Mesenteric fat pad (tissue), 1 donor: ENCODE data around the gene DIAPH2. TPM values are rescaled to one million over a fixed set of nuclear protein-coding genes. Genes with fewer than 3 reads are reported as not detected.

Source experiments
- DNase-seq: peaks from one replicate; pipeline ENCODE4 v3.0.0-alpha.2; 2020; ENCODE audit warnings: low spot score
- total RNA-seq: library from RNA; stranded (reverse); fragmentation: NEBNext Ultra II Directional; extraction: Animal tissue kit (Norgen Biotek cat#: 25700); gene quantifications from one replicate; pipeline ENCODE4 v1.2.1, GENCODE V29; 2021
- donor health status: DM: yes; HTN: yes; CAD: no.

The DIAPH2 gene
- total RNA-seq, 1 donor from 2014 or later: 28.1 TPM

- DNase-seq: no peak
Observed at GRCh38 chrX:97159916-97160800, 475.5 kb downstream of the DIAPH2 start.

GRCh38 chrX:97167333-97167732 is 482.7 kb downstream of the DIAPH2 start:
- no peak for DNase-seq

GRCh38 chrX:97168646-97169045 is 484.0 kb downstream of the DIAPH2 start:
- no peak for DNase-seq

GRCh38 chrX:97175147-97175546 is 490.5 kb downstream of the DIAPH2 start:
- no peak for DNase-seq

- no peak for DNase-seq
Observed at GRCh38 chrX:97189668-97190067, 505.0 kb downstream of the DIAPH2 start.

GRCh38 chrX:97199501-97199900 is 514.9 kb downstream of the DIAPH2 start:
- no peak for DNase-seq

GRCh38 chrX:97200454-97200853 is 515.8 kb downstream of the DIAPH2 start:
- no peak for DNase-seq

- DNase-seq: no peak
Observed at GRCh38 chrX:97210501-97210900, 525.9 kb downstream of the DIAPH2 start.

- DNase-seq: no peak
Observed at GRCh38 chrX:97211070-97211469, 526.4 kb downstream of the DIAPH2 start.

- no peak for DNase-seq
Observed at GRCh38 chrX:97215186-97215585, 530.5 kb downstream of the DIAPH2 start.

- no peak for DNase-seq
Observed at GRCh38 chrX:97224148-97224547, 539.5 kb downstream of the DIAPH2 start.

GRCh38 chrX:97229318-97229717 is 544.7 kb downstream of the DIAPH2 start:
- DNase-seq: no peak

GRCh38 chrX:97230948-97231347 is 546.3 kb downstream of the DIAPH2 start:
- no peak for DNase-seq

GRCh38 chrX:97234471-97235081 is 549.9 kb downstream of the DIAPH2 start:
- no peak for DNase-seq

GRCh38 chrX:97238632-97239031 is 554.0 kb downstream of the DIAPH2 start:
- no peak for DNase-seq

- DNase-seq: no peak
Observed at GRCh38 chrX:97252111-97252510, 567.5 kb downstream of the DIAPH2 start.

- no peak for DNase-seq
Observed at GRCh38 chrX:97260679-97261078, 576.0 kb downstream of the DIAPH2 start.

GRCh38 chrX:97266406-97267121 is 581.9 kb downstream of the DIAPH2 start:
- no peak for DNase-seq

GRCh38 chrX:97267396-97268181 is 582.9 kb downstream of the DIAPH2 start:
- DNase-seq: no peak

- DNase-seq: no peak
Observed at GRCh38 chrX:97268182-97268680, 583.6 kb downstream of the DIAPH2 start.

- no peak for DNase-seq
Observed at GRCh38 chrX:97284531-97284930, 599.9 kb downstream of the DIAPH2 start.
